ENCODE data around the gene STAG2.

The STAG2 gene

DNA sequence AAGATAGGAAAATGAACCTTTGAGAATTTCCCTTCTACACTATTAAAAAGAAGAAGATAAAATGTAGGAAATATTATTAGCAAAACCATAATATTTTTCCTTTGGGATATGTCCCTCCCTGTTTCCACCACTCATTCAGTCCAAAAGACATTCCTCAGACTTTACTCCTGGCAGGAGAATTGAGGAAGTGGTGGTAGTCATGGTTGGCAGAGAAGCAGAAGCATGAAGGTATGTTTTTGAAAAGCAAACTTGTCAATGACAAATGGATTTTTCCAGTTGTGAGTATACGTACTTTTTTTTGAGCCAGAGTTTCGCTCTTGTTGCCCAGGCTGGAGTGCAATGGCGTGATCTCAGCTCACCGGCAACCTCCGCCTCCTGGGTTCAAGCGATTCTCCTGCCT is 13.7 kb downstream of the STAG2 start:
- DNase-seq (ENCODE audit: low read depth in 2 of 2): no peak

DNA sequence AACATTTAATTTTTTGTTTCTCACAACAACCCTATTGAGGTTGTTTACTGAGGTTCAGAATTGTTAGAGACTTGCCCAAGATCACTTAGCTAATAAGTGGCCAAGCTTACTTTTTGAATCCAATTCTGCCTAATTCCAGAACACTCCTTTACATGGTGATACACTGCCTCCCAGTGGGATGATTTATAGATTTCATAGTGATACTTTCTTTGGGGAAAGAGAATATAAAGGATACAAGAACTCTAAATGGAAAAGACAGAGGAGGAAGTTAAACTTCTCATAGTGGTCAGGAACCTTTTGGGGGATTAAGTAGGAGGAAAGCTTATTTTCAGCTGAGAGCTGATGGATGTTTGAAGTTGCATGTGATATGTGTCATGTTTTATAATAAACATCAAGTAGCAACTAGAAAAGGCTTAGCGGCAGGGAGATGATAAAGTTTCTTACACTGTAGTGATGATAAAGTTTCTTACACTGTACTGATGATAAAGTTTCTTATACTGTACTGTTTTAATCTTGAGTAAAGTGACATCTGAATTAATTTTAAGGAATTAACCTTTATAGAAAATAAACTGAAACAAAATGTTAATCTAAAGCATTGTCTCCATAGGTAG is 15.3 kb downstream of the STAG2 start:
- DNase-seq (ENCODE audit: low read depth in 2 of 2): no peak

DNA sequence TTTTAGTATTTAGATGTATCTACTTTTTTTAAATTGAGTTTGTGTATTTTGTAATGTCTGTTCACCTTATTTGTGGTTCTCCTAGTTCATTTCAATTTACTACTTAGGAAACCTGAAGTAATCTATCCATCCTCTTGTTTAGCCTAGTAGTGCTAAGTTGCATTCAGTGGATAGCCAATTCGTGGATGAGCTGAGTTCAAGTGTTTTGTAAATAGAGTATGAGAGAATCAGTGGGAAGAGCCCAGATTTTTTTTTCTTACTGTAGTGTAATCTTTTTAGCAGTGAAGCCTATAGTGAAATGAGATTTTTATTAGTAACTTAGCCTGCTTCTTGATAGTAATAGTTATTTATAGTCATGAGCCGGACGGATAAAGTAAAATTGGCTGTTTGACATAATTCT is 21.7 kb downstream of the STAG2 start:
- no peak for DNase-seq (ENCODE audit: low read depth in 2 of 2)

DNA sequence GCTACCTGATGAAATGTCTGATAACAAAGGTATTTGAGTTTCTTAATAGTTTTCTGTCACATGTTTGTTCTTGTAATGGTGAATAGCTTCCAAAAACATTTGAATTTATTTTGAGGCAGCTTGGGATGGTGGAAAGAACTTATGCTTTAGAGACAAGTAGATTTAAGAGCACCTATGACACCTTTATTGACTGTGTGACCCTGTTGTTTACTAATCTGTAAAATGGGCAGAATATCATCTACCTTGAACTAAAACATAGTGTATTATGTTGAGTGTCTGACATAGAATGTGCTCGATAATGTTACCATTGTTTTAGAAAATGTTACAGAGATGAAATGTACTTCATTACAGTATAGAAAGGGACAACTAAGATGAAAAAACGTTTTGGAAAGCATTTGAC is 24.9 kb downstream of the STAG2 start:
- DNase-seq (ENCODE audit: low read depth in 2 of 2): no peak

GRCh38 chrX:123988423-123989111 is 27.1 kb downstream of the STAG2 start:
- no peak for DNase-seq (ENCODE audit: low read depth in 2 of 2)

- no peak for DNase-seq (ENCODE audit: low read depth in 2 of 2)
Observed at GRCh38 chrX:123989235-123989634, 27.7 kb downstream of the STAG2 start.

GRCh38 chrX:123990169-123990568 is 28.7 kb downstream of the STAG2 start:
- DNase-seq (ENCODE audit: low read depth in 2 of 2): no peak

DNA sequence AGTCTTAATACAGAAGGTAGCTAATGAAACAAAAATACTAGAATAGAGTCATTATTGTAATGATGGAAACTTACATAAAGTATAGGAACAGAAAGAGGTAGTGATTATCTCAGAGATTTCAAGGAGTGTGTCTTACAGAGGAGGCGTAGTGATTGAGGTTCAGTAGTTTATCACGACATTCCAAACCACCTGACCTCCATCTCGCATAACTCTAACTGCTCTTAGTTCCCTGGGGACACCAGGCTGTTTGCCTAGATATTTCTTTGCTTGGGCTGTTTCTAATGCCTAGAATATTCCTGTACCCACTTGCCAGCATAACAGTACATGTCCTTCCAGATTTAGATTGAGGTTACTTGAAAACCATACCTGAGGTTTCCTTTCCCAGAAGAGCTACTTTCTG is 29.1 kb downstream of the STAG2 start:
- DNase-seq (ENCODE audit: low read depth in 2 of 2): no peak

GRCh38 chrX:123993326-123993725 is 31.8 kb downstream of the STAG2 start:
- DNase-seq (ENCODE audit: low read depth in 2 of 2): no peak

- no peak for DNase-seq (ENCODE audit: low read depth in 2 of 2)
Observed at GRCh38 chrX:123993904-123994635, 32.6 kb downstream of the STAG2 start.

DNA sequence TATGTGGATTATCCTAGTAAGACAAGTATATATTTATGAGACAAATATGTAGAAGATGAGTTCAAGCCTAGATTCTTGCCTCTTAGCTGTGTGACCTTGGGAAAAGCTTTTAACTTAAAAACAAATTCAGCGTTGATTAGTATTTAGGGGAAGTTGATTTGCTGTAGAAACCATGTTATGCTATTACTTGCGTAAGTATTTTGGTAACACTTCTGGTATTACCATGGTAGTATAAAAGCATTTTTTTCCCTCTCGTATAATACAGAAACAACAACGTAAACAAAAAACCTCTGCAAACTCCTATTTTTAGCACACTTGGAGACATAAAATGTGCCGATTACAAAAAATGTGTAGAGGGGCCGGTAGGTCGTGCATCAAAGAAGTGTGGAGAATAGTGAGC is 33.2 kb downstream of the STAG2 start:
- no peak for DNase-seq (ENCODE audit: low read depth in 2 of 2)

DNA sequence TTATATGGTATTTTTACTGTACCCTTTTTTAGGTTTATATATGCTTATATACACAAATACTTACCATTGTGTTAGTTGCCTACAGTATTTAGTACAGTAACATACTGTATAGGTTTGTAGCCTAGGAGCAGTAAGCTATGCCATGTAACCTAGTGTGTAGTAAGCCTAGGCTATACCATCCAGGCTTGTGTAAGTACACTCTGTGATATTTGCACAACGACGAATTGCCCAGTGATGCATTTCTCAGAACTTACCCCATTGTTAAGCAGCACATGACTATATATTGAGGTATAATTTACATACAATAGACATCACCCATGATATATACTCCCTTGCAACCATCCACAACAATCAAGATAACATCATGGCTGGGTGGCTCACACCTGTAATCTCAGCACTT is 40.1 kb downstream of the STAG2 start:
- no peak for DNase-seq (ENCODE audit: low read depth in 2 of 2)

DNA sequence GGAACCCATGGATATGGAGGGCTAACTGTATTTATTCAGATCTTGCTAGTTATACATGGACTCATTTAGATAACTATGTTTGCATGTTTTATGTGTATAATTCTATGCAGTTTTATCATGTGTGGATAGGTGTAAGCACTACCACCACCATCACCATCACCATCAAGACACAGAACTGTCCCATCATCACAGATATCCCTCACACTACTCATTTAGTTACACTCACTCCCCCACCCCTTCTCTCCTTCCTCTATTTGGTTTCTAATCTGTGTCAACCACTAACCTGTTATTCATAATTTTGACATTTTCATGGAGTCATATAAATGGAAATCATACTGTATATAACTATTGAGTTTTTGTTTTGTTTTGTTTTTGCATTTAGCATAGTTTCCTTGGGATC is 43.7 kb downstream of the STAG2 start:
- DNase-seq (ENCODE audit: low read depth in 2 of 2): no peak

DNA sequence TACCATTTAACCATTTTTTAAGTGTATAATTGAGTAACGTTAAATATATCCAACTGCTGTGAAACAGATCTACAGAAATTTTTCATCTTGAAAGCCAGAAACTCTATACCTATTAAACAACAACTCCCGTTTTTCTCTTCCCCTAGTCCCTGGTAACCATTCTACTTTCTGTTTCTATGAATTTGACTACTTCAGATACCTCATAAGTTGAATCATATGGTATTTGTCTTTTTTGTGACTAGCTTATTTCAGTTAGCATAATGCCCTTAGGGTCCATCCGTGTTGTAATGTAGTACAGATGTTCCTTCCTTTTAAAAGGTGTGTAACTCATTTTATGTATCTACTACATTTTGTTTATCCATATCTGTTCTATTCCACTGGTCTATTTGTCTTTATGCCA is 48.7 kb downstream of the STAG2 start:
- DNase-seq (ENCODE audit: low read depth in 2 of 2): no peak

DNA sequence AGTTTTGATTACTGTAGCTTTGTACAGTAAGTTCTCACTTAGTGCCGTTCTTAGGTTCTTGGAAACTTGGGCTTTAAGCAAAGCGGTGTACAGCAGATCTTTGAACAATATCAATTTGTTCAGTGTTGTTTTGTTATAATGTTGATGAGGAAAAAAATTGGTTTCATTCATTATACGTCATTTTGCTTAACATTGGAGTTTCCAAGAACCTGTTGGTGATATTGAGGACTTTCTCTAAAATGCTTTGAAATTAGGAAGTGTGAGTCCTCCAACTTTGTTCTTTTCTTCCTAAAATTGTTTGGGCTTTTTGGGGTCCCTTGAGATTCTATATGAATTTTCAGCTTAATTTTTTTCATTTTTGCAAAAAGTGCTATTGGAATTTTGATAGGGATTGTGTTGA is 49.1 kb downstream of the STAG2 start:
- DNase-seq (ENCODE audit: low read depth in 2 of 2): no peak

- no peak for DNase-seq (ENCODE audit: low read depth in 2 of 2)
Observed at GRCh38 chrX:124015721-124016120, 54.2 kb downstream of the STAG2 start.

- no peak for DNase-seq (ENCODE audit: low read depth in 2 of 2)
Observed at GRCh38 chrX:124016825-124017224, 55.3 kb downstream of the STAG2 start.

DNA sequence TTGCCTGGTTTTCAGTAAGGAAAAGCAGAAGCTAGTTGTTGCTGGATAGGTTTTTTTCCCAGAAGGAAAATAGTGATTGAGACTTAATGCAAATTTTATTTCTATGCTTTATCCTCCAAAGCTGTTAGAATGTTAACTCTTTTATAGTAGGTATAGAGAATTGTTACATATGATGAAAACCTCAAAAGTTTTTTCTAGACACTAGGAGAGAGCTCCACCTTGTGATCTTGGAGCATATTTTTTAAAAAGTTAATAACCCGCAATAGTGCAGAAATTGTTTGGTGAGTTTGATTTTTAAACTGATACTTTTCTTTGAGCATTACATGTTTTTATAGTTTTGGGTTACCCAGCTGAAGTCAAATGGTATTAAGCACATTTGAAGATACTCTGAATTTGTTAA is 56.5 kb downstream of the STAG2 start:
- DNase-seq (ENCODE audit: low read depth in 2 of 2): no peak

- no peak for DNase-seq (ENCODE audit: low read depth in 2 of 2)
Observed at GRCh38 chrX:124023838-124024238, 62.3 kb downstream of the STAG2 start.

GRCh38 chrX:124026529-124026928 is 65.0 kb downstream of the STAG2 start:
- DNase-seq (ENCODE audit: low read depth in 2 of 2): no peak

DNA sequence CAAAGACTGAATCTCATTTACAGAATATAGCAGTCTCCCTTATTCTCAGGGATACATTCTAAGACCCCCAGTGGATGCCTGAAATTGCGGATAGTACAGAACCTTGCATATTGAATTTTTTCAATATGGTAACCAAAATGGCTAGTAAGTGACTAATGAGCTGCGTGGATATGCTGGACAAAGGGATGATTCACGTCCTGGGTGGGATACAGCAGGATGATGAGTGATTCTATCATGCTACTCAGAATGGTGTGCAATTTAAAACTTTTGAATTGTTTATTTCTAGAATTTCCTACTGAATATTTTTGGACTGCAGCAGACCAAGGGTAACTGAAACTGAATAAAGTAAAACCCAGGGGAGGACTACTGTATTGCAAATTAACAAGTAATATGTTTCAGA is 66.7 kb downstream of the STAG2 start:
- no peak for DNase-seq (ENCODE audit: low read depth in 2 of 2)

DNA sequence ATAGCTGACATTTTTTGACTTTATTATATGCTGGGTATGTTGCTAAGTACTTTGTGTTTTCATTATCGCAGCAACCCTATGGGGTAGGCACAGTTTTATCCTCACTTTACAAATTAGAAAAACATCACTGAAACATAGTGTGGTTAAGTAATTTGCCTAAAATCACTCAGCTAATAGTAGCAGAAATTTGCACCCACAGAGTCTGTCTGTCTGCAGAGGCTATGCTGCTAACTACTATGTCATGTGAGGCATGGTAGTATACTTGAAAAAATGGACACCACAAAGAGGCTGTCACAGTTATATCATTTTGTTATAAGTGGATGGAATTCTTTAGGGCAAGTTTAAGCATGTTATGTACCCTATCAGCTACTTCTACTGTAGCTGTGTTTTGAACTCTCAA is 69.0 kb downstream of the STAG2 start:
- DNase-seq (ENCODE audit: low read depth in 2 of 2): no peak

GRCh38 chrX:124033821-124034220 is 72.3 kb downstream of the STAG2 start:
- DNase-seq (ENCODE audit: low read depth in 2 of 2): no peak

Measured in stimulated activated CD8-positive, alpha-beta memory T cell treated with anti-CD3 and anti-CD28 coated beads, Interleukin-2, amount 100 ng/mL, for 1 hour (primary cell).